ENCODE measurements around the gene EXOC6B. TPM values are rescaled to one million over a fixed set of nuclear protein-coding genes. Genes with fewer than 3 reads are reported as not detected.

Gene EXOC6B
- total RNA-seq, 2 donors from 2014 or later = 11.7 to 12.9 TPM

- no peak overlapping the region for H3K27ac ChIP-seq
- no peaks in the 10 kb centered on the region for H3K27me3 ChIP-seq
- ATAC-seq (no peak), DNase-seq (no peak)
- 91 to 94% methylated on average over 2 of the region's 2 CpGs for WGBS, 2 donors
- TF ChIP-seq CTCF (IDR thresholded peaks at IDR 0.05) = no peak
- TF ChIP-seq POLR2A (IDR thresholded peaks at IDR 0.05) = no peak
- H3K4me3 ChIP-seq = no peak overlapping the region
- intact Hi-C loops (cut with DNase I) = no loop called here
- no peaks in the 10 kb centered on the region for H3K4me1 ChIP-seq
- no peaks in the 10 kb centered on the region for H3K36me3 ChIP-seq (replicated peaks in 1 of 2; ENCODE audit: insufficient read depth in 1 of 2, low read depth in 2 of 2)
- no peaks in the 10 kb centered on the region for H3K9me3 ChIP-seq
These were observed 342.5 kb downstream of the EXOC6B start for GRCh38 chr2:72483346-72483745.

GRCh38 chr2:72475246-72475645 lies 350.6 kb downstream of the EXOC6B start:
- 95% methylated on average over 3 of the region's 3 CpGs; no CpG with 5 or more reads in 1 of the 2 donors for WGBS, 2 donors
- ATAC-seq (no peak), DNase-seq (no peak)
- Histone ChIP-seq H3K4me1 (no peaks in the 10 kb centered on the region), H3K4me3 (no peak overlapping the region), H3K27me3 (no peaks in the 10 kb centered on the region), H3K9me3 (no peaks in the 10 kb centered on the region), H3K27ac (no peak overlapping the region), H3K36me3 (replicated peaks in 1 of 2; ENCODE audit: insufficient read depth in 1 of 2, low read depth in 2 of 2) (no peaks in the 10 kb centered on the region)
- TF ChIP-seq POLR2A (IDR thresholded peaks at IDR 0.05) (no peak), CTCF (IDR thresholded peaks at IDR 0.05) (no peak)
- intact Hi-C loops (cut with DNase I) = no loop called here

- H3K27me3 ChIP-seq = no peaks in the 10 kb centered on the region
- H3K36me3 ChIP-seq (replicated peaks in 1 of 2; ENCODE audit: insufficient read depth in 1 of 2, low read depth in 2 of 2) = no peaks in the 10 kb centered on the region
- no peak for TF ChIP-seq POLR2A (IDR thresholded peaks at IDR 0.05)
- TF ChIP-seq CTCF (IDR thresholded peaks at IDR 0.05) = no peak
- no peak overlapping the region for H3K27ac ChIP-seq
- intact Hi-C loops (cut with DNase I) = no loop called here
- H3K4me1 ChIP-seq = no peaks in the 10 kb centered on the region
- H3K9me3 ChIP-seq = no peaks in the 10 kb centered on the region
- DNase-seq (no peak), ATAC-seq (no peak)
- no peak overlapping the region for H3K4me3 ChIP-seq
- 88 to 89% methylated on average over 6 of the region's 6 CpGs for WGBS, 2 donors
These were observed 367.9 kb downstream of the EXOC6B start for GRCh38 chr2:72457801-72458516.

- TF ChIP-seq CTCF (IDR thresholded peaks at IDR 0.05) (no peak), POLR2A (IDR thresholded peaks at IDR 0.05) (no peak)
These were observed 371.6 kb downstream of the EXOC6B start for GRCh38 chr2:72454189-72454588.

GRCh38 chr2:72442270-72442669 lies 383.6 kb downstream of the EXOC6B start:
- intact Hi-C loops (cut with DNase I) = no loop called here
- H3K36me3 ChIP-seq (replicated peaks in 1 of 2; ENCODE audit: insufficient read depth in 1 of 2, low read depth in 2 of 2) = no peaks in the 10 kb centered on the region
- H3K4me3 ChIP-seq = no peak overlapping the region
- no peaks in the 10 kb centered on the region for H3K27me3 ChIP-seq
- DNase-seq (no peak), ATAC-seq (no peak)
- H3K27ac ChIP-seq = no peak overlapping the region
- H3K4me1 ChIP-seq = no peaks in the 10 kb centered on the region
- H3K9me3 ChIP-seq = no peaks in the 10 kb centered on the region
- TF ChIP-seq POLR2A (IDR thresholded peaks at IDR 0.05) = no peak
- no peak for TF ChIP-seq CTCF (IDR thresholded peaks at IDR 0.05)
- 90 to 96% methylated on average over 2 of the region's 2 CpGs for WGBS, 2 donors

More at GRCh38 chr2:72454189-72454588, 371.6 kb downstream of the EXOC6B start:
- Histone ChIP-seq H3K27ac (no peak overlapping the region), H3K9me3 (no peaks in the 10 kb centered on the region), H3K4me3 (no peak overlapping the region), H3K27me3 (no peaks in the 10 kb centered on the region), H3K36me3 (replicated peaks in 1 of 2; ENCODE audit: insufficient read depth in 1 of 2, low read depth in 2 of 2) (no peaks in the 10 kb centered on the region), H3K4me1 (no peaks in the 10 kb centered on the region)
- DNase-seq (no peak), ATAC-seq (no peak)
- intact Hi-C loops (cut with DNase I) = no loop called here
- WGBS, 2 donors = 97 to 98% methylated on average over 4 of the region's 4 CpGs

All from body of pancreas (tissue), 4 donors.